HG02798 (cell line): Measurements from ENCODE around the gene HOXB2.

Source experiments
- ATAC-seq: cut with Tn5 transposase; IDR thresholded peaks from one replicate; pipeline ENCODE4 v1.9.1; 2021; ENCODE audit warnings: mild to moderate bottlenecking; ENCODE audit not compliant: unreplicated experiment, poor library complexity

The HOXB2 gene

GRCh38 chr17:48555258-48556228 is 10.6 kb upstream of the HOXB2 start:
- ATAC-seq = no peak

GRCh38 chr17:48554412-48555257 is 9.7 kb upstream of the HOXB2 start:
- no peak for ATAC-seq

GRCh38 chr17:48553826-48554225 is 8.9 kb upstream of the HOXB2 start:
- ATAC-seq = no peak

- no peak for ATAC-seq
Measured at GRCh38 chr17:48553190-48553547, 8.3 kb upstream of the HOXB2 start.

GRCh38 chr17:48552466-48553189 is 7.7 kb upstream of the HOXB2 start:
- ATAC-seq = no peak

GRCh38 chr17:48551596-48552465 is 6.9 kb upstream of the HOXB2 start:
- no peak for ATAC-seq

GRCh38 chr17:48551214-48551555 is 6.3 kb upstream of the HOXB2 start:
- no peak for ATAC-seq

- ATAC-seq = no peak
Measured at GRCh38 chr17:48550502-48551213, 5.7 kb upstream of the HOXB2 start.

GRCh38 chr17:48549914-48550501 is 5.1 kb upstream of the HOXB2 start:
- ATAC-seq = no peak

- no peak for ATAC-seq
Measured at GRCh38 chr17:48549281-48549630, 4.3 kb upstream of the HOXB2 start.

- no peak for ATAC-seq
Measured at GRCh38 chr17:48548523-48549280, 3.8 kb upstream of the HOXB2 start.

- no peak for ATAC-seq
Measured at GRCh38 chr17:48547808-48548522, 3.1 kb upstream of the HOXB2 start.

- no peak for ATAC-seq
Measured at GRCh38 chr17:48546924-48547807, 2.3 kb upstream of the HOXB2 start.

GRCh38 chr17:48546137-48546923 is 1.4 kb upstream of the HOXB2 start:
- ATAC-seq = no peak

- no peak for ATAC-seq
Measured at GRCh38 chr17:48545539-48545938, 630 bp upstream of the HOXB2 start.
